Panc1 (cell line): ENCODE results near the gene TGFBR1.

ENCODE experiments used
- POLR2AphosphoS5 ChIP-seq: IDR thresholded peaks from 2 replicates; pipeline ENCODE4 v1.6.1; 2012; ENCODE audit warnings: mild to moderate bottlenecking, low read depth, low read length, moderate library complexity
- REST ChIP-seq, 2 experiments: IDR thresholded peaks; 2 replicates each; pipeline ENCODE4 v1.6.1; 2011 to 2012; ENCODE audit warnings: low read depth in 2 of 2, control low read depth in 1 of 2, low read length in 1 of 2, mild to moderate bottlenecking in 1 of 2, moderate library complexity in 1 of 2; ENCODE audit not compliant: insufficient read depth in 1 of 2
- SIN3A ChIP-seq: IDR thresholded peaks from 2 replicates; pipeline ENCODE4 v1.6.1; 2012; ENCODE audit warnings: low read depth, mild to moderate bottlenecking, low read length, moderate library complexity, borderline replicate concordance; ENCODE audit not compliant: insufficient read depth
- TCF7L2 ChIP-seq: IDR thresholded peaks from 2 replicates; pipeline ENCODE4 v1.6.1; 2011; ENCODE audit warnings: mild to moderate bottlenecking, low read depth, low read length, inconsistent platforms
- TF ChIP-seq, protein P1 (sequence below): fragments of 450-650 bp; IDR thresholded peaks from 2 replicates; pipeline ENCODE4 v1.5.1; 2017; ENCODE audit warnings: mild to moderate bottlenecking

DNA sequence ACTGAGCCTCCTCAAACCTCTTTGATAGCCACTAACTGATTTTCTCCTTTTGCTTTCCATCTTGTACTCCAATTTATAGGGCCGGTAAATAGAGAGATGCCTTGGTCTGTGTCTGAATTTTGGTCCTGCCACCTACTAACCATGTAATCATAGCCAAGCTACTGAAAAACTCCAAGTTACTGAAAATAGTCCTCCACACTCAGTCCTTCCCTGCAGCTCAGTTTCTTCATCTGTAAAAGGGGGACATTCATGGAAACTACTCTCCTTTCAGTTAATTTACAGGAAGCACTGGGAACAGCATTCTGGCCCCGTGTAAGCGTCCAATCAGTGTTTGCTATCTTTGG is 30.0 kb upstream of the TGFBR1 start:
- TF ChIP-seq, protein P1, sequence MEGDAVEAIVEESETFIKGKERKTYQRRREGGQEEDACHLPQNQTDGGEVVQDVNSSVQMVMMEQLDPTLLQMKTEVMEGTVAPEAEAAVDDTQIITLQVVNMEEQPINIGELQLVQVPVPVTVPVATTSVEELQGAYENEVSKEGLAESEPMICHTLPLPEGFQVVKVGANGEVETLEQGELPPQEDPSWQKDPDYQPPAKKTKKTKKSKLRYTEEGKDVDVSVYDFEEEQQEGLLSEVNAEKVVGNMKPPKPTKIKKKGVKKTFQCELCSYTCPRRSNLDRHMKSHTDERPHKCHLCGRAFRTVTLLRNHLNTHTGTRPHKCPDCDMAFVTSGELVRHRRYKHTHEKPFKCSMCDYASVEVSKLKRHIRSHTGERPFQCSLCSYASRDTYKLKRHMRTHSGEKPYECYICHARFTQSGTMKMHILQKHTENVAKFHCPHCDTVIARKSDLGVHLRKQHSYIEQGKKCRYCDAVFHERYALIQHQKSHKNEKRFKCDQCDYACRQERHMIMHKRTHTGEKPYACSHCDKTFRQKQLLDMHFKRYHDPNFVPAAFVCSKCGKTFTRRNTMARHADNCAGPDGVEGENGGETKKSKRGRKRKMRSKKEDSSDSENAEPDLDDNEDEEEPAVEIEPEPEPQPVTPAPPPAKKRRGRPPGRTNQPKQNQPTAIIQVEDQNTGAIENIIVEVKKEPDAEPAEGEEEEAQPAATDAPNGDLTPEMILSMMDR, result no peak
- TF ChIP-seq POLR2AphosphoS5 (no peak), SIN3A (no peak), REST (IDR thresholded peaks at IDR 0.05; ENCODE audit: insufficient read depth in 1 of 2, low read depth in 2 of 2, low read length in 1 of 2) (no peak), TCF7L2 (no peak)
